Heart left ventricle (tissue), 13 donors: ENCODE data around the gene C11orf97.

Experiments used
- POLR2A ChIP-seq, 2 donors: fragments of 450-650 bp; IDR thresholded peaks; one replicate each; pipeline ENCODE4 v1.6.1; 2017; ENCODE audit warnings: antibody characterized with exemption in 2 of 2, mild to moderate bottlenecking in 2 of 2, moderate library complexity in 2 of 2
- TF ChIP-seq, protein P1 (sequence below), 12 donors: fragments of 200-600 bp; sonication (generic) in 4 of 12; IDR thresholded peaks; one replicate each; pipeline versions ENCODE4 v1.5.0 to v1.8.0; 2018 to 2022; ENCODE audit warnings: antibody characterized with exemption in 12 of 12, mild to moderate bottlenecking in 5 of 12
- donor health status: ischemic (EF 13 %, LVEDD 7.1; RV severe dilation, severe dysfunction).
- donor health status: DM: no; HTN: yes; CAD: no.
- donor health status: DM: no; HTN: no; CAD: no.
- donor health status: ischemic (EF 25% LVEDD 6.9; RV normal size, moderate dysfunction).
- donor health status: ischemic (EF 25% LVEDD 5.7; RV mildly dilated, moderate dysfunction).
- donor health status: ischemic (EF 35%, LVEDD 5.7; RV mildly dilated, moderate dysfunction).
- donor health status: nonischemic (EF 11% LVEDD 7.7; RV severe dilation, severe dysfunction).
- donor health status: DM: yes; HTN: yes; CAD: no.
- donor health status: PGD.
- donor health status: ischemic (EF 29% LVEDD 5.4; RV normal size, mild dysfunction).
- donor health status: nonischemic (EF 23%, LVEDD 6.1; RV moderate dilation, normal function).

DNA sequence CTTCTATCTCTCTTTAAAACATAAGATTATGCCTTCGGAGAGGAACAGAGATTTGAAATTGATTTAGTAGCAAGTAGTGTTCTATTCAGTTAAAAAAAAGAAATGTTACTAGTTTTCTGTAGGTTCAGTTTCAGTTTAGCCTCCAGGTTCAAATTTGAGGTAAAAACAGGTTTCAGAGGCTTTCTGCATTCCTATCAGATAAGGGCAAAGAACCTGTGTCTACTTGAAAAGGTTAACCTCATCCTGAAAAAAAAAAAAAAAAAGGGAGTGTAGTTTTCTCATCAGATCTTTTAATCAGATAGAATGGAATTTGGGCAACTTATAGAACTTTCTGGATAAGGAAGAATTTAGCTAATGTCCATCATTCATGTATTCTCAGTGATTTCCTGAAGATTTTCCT is 12.1 kb downstream of the C11orf97 start:
- TF ChIP-seq, protein P1, sequence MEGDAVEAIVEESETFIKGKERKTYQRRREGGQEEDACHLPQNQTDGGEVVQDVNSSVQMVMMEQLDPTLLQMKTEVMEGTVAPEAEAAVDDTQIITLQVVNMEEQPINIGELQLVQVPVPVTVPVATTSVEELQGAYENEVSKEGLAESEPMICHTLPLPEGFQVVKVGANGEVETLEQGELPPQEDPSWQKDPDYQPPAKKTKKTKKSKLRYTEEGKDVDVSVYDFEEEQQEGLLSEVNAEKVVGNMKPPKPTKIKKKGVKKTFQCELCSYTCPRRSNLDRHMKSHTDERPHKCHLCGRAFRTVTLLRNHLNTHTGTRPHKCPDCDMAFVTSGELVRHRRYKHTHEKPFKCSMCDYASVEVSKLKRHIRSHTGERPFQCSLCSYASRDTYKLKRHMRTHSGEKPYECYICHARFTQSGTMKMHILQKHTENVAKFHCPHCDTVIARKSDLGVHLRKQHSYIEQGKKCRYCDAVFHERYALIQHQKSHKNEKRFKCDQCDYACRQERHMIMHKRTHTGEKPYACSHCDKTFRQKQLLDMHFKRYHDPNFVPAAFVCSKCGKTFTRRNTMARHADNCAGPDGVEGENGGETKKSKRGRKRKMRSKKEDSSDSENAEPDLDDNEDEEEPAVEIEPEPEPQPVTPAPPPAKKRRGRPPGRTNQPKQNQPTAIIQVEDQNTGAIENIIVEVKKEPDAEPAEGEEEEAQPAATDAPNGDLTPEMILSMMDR (IDR thresholded peaks at IDR 0.05), result no peak
- no peak for TF ChIP-seq POLR2A (IDR thresholded peaks at IDR 0.05)
